GM21737 (cell line): ENCODE results near the gene EP400.
A peak's percentile ranks its signal among the peaks of the same experiment; 100 is the strongest.
"Not testable (repeated sequence)": the region's sequence is repeated elsewhere in the genome, so short reads cannot be mapped to it uniquely, and the experiment has no call there.

Experiments used
- ATAC-seq: cut with Tn5 transposase; IDR thresholded peaks from one replicate; pipeline ENCODE4 v1.9.1; 2021; ENCODE audit warnings: mild to moderate bottlenecking, moderate library complexity; ENCODE audit not compliant: unreplicated experiment

Gene EP400

DNA sequence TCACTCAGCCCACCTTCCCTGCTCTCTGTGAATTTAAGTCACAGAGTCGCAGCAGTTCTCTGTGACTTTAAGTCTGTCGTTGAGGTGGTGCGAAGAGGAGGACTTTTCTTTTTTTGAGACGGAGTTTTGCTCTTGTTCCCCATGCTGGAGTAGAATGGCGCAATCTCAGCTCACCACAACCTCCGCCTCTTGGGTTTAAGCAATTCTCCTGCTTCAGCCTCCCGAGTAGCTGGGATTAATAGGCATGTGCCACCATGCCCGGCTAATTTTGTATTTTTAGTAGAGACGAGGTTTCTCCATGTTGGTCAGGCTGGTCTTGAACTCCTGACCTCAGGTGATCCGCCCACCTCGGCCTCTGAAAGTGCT lies 35.8 kb downstream of the EP400 start:
- not testable (repeated sequence) for ATAC-seq

DNA sequence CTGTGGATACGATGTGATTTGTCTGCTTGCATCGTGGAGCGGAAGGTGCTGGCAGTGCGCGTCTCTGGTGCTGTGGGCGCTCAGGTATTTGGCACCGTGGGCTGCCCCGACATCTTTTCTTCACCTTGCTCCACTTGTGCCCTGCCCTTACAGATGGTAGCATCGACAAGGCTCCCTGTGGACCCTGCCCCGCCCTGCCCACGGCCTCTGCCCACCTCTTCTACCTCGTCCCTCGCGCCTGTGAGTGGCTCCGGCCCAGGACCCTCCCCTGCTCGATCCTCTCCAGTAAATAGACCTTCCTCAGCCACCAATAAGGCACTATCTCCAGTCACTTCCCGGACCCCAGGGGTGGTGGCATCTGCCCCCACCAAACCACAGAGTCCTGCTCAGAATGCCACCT lies 36.6 kb downstream of the EP400 start:
- ATAC-seq = no peak

DNA sequence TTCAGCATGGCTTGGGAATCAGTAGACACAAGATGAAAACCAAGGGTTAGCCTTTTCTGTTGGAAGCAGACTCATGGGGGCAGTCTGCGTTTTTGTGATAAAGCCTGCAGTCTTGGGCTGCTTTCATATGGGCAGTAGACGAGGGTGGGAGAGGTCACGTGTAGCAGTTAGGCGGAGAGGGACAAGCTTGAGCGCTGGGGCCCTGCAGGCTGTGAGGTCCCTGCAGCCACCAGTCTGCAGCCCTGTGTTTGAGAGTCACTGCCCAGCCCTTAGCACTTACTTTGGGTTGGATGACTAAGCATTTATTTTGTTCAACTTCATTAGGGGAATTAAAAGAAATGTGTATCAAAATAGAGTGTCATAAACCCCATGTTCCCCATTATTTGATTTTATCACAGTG lies 37.2 kb downstream of the EP400 start:
- ATAC-seq = no peak

DNA sequence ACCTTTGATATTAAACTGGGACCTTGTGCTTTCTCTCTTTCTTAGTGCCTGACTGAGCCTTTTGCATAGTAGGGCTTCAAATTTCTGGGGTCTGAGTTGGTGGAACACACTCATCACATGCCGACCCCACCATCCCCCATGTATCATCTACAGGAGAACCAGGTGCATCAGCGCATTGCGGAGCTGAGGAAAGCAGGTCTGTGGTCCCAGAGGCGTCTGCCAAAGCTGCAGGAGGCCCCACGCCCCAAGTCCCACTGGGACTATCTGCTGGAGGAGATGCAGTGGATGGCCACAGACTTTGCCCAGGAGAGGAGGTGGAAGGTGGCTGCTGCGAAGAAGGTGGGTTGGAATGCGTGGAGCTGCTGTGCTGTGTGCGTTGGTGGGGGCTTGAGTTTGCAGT lies 37.8 kb downstream of the EP400 start:
- ATAC-seq = no peak

DNA sequence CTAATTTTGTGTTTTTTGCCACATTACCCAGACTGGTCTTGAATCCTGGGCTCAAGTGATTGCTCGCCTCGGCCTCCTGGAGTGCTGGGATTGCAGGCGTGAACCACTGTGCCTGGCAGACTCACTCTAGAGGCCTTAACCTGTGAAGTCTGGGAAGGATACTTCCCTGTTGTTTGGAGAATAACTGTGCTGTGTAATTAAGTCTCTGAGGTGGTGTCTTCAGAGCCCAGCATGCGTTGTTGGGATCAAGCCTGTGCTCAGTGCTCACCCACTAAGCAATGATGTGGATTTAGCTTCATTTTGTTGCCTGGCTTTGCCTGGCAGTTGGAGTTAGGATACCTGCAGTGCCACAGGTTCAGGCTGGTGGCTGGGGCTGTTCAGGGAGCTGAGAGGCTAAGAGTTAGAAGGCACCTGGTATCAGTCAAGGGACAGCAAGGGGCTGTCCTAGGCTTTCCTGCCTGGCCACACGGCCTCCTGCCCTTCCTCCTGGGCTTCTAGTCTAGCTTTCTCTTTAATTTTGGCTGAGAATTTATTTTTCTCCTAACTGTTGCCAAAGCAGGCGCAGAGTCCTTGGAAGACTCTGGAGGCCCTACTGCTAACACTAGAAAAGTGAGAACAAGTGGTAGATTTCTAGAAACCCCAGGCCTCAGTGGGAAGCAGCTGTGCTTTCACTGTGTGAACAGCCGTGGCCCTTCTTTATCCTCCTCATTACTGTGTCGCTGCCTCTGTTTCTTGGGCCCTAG lies 38.5 kb downstream of the EP400 start:
- no peak for ATAC-seq

DNA sequence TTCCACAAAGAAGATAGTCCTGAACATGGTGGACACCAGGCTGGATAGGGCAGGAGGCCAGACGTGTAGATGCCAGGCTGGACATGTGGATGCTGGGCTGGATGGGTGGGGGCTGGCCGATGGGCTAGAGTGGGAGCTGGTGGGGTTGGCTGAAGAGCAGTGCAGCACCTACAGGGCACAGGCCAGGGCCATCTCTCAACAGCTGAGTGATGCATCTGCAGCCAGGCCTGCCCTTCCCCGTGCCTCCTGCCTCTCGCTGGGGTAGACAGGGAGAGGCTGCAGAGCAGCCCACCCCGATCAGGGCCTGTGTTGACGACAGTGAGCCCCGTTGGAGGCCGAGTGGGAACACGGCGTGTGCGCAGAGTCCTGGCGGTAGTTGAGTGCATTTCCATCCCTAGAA lies 39.3 kb downstream of the EP400 start:
- no peak for ATAC-seq

DNA sequence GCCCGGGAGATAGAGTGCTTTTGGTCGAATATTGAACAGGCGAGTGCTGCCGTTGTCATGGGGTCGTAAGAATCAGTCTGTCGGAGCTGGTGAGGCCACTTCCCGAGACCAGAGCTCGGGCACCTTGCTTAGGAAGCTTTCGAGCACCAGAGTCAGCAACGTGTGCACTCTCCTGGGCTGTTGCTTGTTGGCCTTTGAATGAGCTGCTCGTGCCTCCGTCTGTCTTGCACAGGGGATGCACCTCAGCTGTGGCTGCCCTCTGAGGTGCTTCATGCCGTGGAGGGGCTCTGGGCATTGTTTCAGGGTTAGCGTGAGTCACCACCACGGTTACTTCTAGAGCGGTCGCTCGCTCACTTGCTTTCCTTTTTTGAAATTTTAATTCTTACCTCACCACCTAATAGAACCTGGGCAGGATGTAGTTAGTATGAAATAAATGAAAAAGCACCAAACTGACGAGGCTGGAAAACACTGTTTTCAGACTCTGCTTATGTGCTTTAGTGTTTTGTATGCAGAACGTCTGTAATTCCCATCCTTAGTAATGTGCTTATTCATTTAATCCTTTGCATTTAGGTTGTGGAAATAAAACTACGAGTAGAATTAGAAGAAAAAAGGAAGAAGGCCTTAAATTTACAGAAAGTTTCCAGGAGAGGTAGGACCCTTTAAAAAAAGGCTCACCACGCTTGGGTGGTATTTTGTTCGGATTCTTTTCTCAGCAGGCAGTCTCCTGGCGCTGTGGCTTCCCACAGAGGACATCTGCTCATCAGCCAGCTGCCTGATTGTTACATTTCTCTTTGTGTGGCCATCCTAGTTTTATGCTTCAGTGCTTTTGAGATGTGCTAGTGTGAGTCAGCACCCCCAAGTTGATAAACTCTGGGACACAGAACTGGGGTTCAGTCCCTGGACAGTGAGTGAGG lies 40.6 kb downstream of the EP400 start:
- ATAC-seq = no peak

DNA sequence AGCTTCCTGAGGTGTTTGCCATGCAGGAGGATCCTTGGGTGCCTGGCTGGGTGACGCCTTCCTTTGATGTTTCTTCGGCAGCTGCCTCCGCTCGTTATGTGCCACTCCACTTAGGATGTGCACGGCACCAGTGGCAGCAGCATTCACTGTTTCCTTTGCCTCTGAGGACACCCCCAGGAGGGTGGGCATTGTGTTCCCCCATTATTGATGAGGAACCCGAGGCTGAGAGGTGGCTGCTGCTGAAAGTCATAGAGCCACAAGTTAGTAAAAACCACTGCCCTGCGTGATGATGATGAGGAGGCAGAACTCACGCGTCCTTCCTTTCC lies 41.2 kb downstream of the EP400 start:
- no peak for ATAC-seq

DNA sequence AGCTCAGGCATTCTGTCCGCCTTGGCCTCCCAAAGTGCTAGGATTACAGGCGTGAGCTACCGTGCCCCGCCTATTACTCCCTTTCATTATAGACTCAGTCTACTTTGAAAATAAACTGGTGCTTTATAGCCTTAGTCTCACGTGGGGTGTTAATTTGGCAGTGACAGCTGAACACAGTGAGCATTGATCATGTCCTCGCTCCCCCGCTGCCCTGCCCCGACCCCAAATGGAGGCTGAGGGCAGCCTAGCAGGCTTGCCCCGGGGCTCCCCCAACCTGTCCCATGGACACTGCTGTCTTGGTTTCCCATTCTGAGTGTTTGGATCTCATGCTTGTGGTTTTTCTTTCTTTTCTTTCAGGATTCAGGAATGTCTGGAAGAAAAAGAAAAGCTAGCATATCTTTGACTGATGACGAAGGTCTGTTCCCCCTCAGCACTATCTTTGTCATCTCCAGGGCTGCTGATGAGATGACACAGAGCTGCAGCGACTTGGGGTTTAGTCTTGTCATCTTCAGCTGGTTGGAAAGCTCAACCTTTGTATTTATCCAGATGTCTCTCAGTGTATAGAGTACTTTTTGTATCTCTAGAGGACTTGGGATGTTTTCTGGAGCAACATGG lies 42.2 kb downstream of the EP400 start:
- ATAC-seq = no peak

DNA sequence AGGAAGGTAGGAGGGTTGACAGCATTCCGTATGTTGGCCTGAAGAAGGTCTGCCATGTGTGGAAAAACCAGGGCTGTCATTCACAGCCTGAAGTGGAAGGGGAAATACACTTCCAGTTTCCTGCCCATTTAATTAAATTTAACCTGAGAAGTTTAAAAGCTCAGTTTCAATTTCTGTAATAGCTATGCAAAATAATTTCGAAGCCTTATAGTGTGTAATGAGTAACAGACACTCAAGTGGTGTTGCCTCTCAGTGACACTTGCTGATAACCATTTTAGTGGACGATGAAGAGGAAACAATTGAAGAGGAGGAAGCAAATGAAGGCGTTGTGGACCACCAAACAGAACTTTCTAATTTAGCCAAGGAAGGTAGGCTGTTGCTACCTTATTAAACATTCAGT lies 44.8 kb downstream of the EP400 start:
- peak; percentile 84 for ATAC-seq

DNA sequence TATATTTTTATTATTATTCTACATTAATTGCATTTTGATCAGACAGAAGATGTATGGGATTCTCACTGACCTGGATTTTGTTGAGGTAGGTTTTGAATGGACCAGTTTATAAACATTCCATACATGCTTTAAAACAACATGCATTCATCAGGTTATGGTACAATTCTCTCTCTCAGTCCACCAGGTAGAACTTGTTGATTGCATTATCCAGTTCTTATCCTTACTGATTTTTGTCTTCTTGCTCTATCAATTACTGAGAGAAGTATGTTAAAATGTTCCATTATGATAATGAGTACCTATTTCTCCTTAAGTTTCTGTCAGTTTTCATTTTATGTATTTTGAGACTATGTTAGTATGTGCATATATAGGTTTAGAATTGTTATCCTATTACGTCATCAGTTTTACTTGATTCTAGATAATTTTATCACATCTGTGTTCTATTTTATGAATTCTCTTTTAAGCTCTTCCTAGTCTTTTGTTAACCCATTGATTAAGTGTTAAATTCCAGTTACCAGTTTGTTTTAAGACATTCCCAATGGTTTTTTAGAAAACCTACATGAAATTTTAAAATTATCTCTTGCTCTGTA lies 50.6 kb downstream of the EP400 start:
- no peak for ATAC-seq

DNA sequence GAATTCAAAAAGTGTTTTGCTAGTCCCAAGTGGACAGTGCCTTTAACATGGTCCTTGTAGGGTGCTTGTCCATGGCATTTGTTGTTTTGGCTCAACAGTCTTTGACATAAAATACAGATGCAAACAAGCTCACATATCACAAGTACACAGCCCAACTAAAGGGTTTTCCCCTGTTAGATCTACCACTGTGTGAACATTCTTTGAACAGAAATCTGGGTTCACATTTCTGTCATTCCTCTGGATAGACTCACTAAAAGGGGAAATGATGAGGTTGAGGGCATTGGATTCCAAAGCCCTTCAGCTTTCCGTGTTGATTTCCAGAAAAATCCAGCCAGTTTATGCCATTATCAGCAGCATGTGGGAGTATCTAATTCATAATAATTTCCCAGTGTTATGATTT lies 54.1 kb downstream of the EP400 start:
- no peak for ATAC-seq

DNA sequence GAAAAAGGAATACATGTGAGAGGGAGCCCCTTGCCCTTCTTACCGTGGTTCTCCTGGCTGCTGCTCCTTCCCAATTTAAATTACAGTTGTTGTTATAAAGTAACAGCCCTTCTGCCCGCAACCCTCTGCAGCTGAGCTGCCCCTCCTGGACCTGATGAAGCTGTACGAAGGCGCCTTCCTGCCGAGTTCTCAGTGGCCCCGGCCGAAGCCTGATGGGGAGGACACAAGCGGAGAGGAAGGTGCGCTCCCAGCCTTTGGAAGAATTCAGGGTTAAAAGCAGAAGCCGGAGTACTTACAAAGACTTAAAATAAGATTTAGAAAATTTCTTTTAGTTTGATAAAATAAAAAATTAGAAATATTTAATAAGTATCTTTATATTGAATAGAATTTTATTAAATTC lies 55.2 kb downstream of the EP400 start:
- no peak for ATAC-seq

DNA sequence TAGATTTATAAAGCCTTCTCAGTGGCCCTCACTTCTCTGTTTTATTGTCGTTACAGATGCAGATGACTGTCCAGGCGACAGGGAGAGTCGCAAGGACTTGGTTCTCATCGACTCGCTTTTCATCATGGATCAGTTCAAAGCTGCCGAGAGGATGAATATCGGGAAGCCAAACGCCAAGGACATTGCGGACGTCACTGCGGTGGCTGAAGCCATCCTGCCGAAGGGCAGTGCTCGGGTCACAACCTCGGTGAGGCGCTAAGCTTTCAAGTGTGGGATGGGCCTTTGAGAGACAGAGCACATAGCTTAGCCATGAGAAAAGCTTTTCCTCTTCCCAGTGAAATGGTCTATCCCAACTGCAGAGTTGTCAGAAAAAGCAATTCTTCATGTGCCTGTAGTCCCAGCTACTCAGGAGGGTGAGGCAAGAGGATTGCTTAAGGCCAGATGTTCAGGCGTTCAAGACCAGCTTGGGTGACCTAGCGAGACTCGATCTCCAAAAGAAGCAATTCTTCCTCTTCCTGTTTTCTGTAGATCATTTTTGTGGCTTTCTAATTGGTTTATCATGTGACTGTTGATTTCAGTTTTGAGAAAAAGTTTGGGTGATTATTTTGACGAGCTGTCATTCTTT lies 56.4 kb downstream of the EP400 start:
- ATAC-seq = no peak

DNA sequence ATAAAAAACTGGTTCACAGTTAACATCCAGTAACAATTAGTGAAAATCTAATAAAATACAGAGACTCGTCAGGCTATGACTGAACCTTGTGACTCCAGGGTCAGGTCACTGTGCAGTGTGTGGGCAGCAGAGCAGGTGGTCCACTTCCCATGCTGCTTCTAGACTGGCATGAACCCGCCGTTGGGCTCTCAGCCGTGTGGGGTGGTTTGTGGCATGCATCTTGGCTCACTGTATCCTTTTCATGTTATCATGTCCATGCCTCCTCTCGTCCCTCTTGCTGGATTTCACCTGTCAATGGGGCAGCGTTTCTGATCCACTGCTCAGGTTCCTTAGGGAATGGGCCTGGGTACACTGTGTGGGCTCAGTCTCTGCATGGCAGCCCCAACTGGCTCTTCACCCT lies 57.3 kb downstream of the EP400 start:
- no peak for ATAC-seq

DNA sequence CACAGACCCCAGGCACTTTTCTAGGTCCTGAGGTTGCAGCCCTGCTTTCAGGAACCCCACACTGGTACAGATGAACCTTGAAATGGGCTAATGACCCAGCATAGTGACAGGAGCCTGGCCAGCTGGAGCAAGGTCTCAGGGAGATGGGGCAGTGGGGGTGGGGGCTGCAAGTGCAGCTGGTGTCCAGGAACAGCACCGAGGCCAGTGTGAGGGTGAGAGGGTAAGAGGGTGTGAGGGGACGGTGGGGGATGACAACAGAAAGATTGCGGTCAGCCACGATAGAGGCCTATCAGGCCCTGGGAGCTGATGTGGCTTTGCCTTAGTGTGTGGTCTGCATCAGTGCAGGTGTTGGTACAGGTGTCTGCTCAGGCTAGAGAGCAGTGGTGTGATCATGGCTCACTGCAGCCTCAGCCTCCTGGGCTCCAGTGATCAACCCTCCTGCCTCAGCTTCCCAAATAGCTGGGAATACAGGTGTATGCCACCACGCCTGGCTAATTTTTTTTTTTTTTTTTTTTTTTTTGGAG lies 59.7 kb downstream of the EP400 start:
- ATAC-seq = no peak

DNA sequence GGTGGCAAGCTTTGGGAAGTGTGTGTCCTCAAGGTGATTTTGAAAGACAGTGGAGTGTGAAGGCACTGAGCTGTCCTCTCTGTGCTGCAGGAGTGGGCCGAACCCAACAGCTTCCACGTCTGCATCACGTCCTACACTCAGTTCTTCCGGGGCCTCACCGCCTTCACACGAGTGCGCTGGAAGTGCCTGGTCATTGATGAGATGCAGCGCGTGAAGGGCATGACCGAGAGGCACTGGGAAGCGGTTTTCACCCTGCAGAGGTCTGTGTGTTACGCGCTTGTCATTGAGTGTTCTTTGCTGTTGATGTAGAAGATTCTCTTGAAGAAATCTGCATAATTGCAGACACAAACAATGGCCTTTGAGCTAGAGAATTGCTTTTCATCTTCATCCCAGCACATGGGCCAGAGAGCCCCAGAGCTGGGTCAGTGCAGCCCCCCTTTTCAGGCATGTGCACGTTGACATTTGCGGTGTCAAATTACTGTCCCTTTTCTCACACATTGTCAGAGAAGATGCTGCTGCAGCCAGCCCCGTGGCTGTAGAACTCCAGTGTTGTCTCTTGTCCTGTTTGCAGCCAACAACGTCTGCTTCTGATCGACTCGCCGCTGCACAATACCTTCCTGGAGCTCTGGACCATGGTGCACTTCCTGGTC lies 63.3 kb downstream of the EP400 start:
- ATAC-seq = no peak

DNA sequence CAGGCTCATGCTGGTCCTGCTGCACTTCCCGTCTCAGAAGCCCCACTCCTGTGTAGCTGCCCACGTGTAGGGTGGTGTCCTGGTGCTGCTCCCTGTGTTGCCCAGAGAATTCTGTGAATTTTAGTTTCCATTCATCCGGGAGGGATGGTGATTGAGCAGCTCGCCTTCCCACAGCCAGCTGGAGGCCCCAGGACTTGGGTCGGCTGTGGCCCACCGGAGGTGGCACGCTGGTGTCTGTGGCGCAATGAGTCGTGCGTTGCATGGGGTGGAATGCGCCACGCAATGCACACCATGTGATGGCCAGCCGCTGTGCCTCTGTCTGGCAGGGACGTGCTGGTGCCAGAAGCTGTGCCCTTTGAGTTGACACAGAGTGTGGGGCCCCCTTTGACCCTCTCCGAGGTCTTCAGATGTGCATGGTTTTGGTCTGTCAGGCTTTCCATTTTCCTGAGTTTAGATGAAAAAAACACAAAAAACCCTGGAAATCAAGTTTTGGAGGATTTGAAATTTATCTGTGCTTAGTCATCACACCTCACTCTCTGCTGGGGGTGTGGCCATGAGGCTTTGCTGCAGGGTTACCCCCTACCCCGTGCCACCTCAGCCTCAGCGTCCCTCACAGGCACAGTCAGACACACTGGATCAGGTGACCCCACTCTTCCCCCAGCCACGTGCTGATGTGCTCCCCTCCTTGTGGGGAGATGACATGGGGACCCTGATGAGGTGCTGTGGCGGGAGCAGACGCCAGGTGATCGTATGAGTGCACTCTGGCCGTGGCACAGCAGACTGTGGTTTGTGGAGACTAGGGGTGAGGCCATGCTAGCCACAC lies 64.6 kb downstream of the EP400 start:
- ATAC-seq = no peak

DNA sequence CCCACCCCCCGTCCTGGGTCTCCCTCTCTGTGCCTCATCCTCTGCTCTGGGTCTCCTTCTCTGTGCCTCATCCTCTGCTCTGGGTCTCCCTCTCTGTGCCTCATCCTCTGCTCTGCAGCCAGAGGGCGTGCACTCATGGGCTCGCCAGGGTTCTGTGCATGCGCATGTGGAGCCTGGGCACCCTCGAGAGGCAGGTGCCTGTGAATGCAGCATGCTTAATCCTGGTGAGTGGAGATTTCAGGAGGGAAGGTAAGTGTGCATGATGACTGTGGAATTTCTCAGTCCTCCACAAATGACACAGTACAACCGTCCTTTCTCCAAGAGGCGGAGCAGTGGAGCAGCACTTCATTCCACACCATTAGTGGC lies 65.2 kb downstream of the EP400 start:
- no peak for ATAC-seq
